ENCODE measurements around the gene ACAA1.

DNA sequence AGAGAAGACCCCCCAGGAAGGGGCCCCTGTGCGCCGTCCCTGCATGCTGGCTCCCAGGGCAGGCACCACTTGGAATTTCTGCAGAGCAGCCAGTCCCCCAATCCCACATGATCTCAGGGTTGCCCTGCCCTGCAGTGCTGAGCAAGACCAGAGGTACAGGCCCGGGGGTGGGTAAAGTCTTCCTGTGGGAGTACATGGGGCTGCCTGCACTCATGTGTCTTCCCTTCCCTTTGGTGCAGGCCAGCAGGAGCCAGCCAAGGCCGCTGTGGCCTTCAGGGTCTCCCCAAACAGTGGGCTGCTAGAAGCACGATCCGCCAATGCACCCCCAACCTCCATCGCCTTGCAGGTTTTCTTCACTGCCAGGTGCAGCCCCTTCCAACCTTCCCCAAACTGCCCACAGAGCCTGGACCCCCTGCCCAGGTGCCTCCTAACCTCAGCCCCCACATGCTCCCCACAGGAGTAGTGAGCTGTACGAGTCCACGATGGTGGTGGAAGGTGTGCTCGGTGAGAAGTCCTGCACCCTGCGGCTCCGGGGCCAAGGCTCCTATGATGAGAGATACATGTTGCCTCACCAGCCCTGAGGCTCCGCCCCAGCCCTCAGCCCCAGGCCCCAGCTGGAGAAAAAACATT, 15.0 kb downstream of the ACAA1 start:
- TF ChIP-seq SUZ12 (IDR thresholded peaks at IDR 0.05; ENCODE audit: extremely low read depth, insufficient read depth, insufficient read length) = no peak
- no peak for TF ChIP-seq ZNF274 (IDR thresholded peaks at IDR 0.05; ENCODE audit: low read depth, low read length)
